CD1c-positive myeloid dendritic cell (primary cell): ENCODE data around the gene GTF3C2.
"Not testable (repeated sequence)": the region's sequence is repeated elsewhere in the genome, so short reads cannot be mapped to it uniquely, and the experiment has no call there.

Experiments
- DNase-seq: peaks from one replicate; pipeline ENCODE4 v3.0.0-alpha.2; 2016; ENCODE audit errors: extremely low spot score

Gene GTF3C2

GRCh38 chr2:27320958-27321543, 35.5 kb downstream of the GTF3C2 start:
- DNase-seq = peak; percentile 41

- not testable (repeated sequence) for DNase-seq
These were observed 36.7 kb downstream of the GTF3C2 start for GRCh38 chr2:27319839-27320238.

GRCh38 chr2:27316655-27317412, 39.7 kb downstream of the GTF3C2 start:
- no peak for DNase-seq

- no peak for DNase-seq
These were observed 41.4 kb downstream of the GTF3C2 start for GRCh38 chr2:27315122-27315521.

GRCh38 chr2:27314709-27315108, 41.9 kb downstream of the GTF3C2 start:
- no peak for DNase-seq

GRCh38 chr2:27313882-27314645, 42.5 kb downstream of the GTF3C2 start:
- no peak for DNase-seq

GRCh38 chr2:27312152-27312551, 44.4 kb downstream of the GTF3C2 start:
- no peak for DNase-seq

GRCh38 chr2:27309651-27310050, 46.9 kb downstream of the GTF3C2 start:
- DNase-seq = no peak

- DNase-seq = no peak
These were observed 48.1 kb downstream of the GTF3C2 start, which contains the start of gene UCN for GRCh38 chr2:27308359-27308881. UCN (minus strand) TSS chr2:27308445; CDS start chr2:27307895, 550 bp downstream.

- no peak for DNase-seq
These were observed 48.8 kb downstream of the GTF3C2 start for GRCh38 chr2:27307545-27308358.

- DNase-seq = no peak
These were observed 49.3 kb downstream of the GTF3C2 start for GRCh38 chr2:27307287-27307544.

GRCh38 chr2:27306573-27307286, 49.8 kb downstream of the GTF3C2 start:
- peak; percentile 27 for DNase-seq

GRCh38 chr2:27306136-27306535, 50.4 kb downstream of the GTF3C2 start:
- DNase-seq = no peak

- DNase-seq = no peak
These were observed 51.0 kb downstream of the GTF3C2 start for GRCh38 chr2:27305516-27305915.

GRCh38 chr2:27304488-27305240, 51.9 kb downstream of the GTF3C2 start:
- no peak for DNase-seq

- DNase-seq = peak; percentile 82
These were observed 53.2 kb downstream of the GTF3C2 start for GRCh38 chr2:27303093-27304025.

- DNase-seq = not testable (repeated sequence)
These were observed 56.0 kb downstream of the GTF3C2 start for GRCh38 chr2:27300606-27301005.

- DNase-seq = no peak
These were observed 58.0 kb downstream of the GTF3C2 start for GRCh38 chr2:27298391-27299080.

- DNase-seq = no peak
These were observed 59.4 kb downstream of the GTF3C2 start for GRCh38 chr2:27297195-27297594.
